A549 (cell line): Measurements from ENCODE around the gene PRR12. TPM values are rescaled to one million over a fixed set of nuclear protein-coding genes. Genes with fewer than 3 reads are reported as not detected.

ENCODE experiments used
- ATAC-seq, 2 experiments: fragments of 200-7000 bp in 1 of 2; fragments of >200 bp in 1 of 2; cut with Nextera tagmentation in 1 of 2; cut with Tn5 transposase in 1 of 2; 3 replicates each; pipeline versions ENCODE4 v1.8.0 to v1.9.1; 2018 to 2020; ENCODE audit warnings: mild to moderate bottlenecking in 1 of 2, moderate library complexity in 1 of 2
- CTCF ChIA-PET: fragments of 300-600 bp; sonication (Branson Sonifier 250); formaldehyde crosslinking; extraction: SDS; loops from one replicate; lab custom pipeline; 2021; ENCODE audit warnings: antibody characterized with exemption, inconsistent platforms; lab: Yijun Ruan, JAX
- POLR2A ChIA-PET: fragments of 350-600 bp; formaldehyde crosslinking; extraction: SDS; loops from one replicate; lab custom pipeline; 2021; ENCODE audit warnings: antibody characterized with exemption, inconsistent platforms; lab: Yijun Ruan, JAX
- DNase-seq, 2 experiments: peaks; one replicate each; pipeline versions ENCODE4 v3.0.0 to v3.0.0-alpha.2; 2011 to 2016; ENCODE audit warnings: low read depth in 1 of 2, low spot score in 1 of 2
- FAIRE-seq: peaks from 2 replicates; lab custom pipeline; 2011; peaks lifted over from hg19 to GRCh38; lab: Jason Lieb, UNC
- H3K27ac ChIP-seq, 2 experiments: fragments of >200 bp; sonication (Bioruptor Twin); formaldehyde crosslinking; 3 replicates each; pipeline ENCODE4 v1.5.1; 2016 to 2017
- H3K4me1 ChIP-seq: fragments of >200 bp; sonication (Bioruptor Twin); formaldehyde crosslinking; 3 replicates; pipeline ENCODE4 v1.6.1; 2016
- H3K4me2 ChIP-seq: fragments of >200 bp; sonication (Bioruptor Twin); formaldehyde crosslinking; 3 replicates; pipeline ENCODE4 v1.6.1; 2016
- H3K4me3 ChIP-seq: fragments of >200 bp; sonication (Bioruptor Twin); formaldehyde crosslinking; 3 replicates; pipeline ENCODE4 v1.5.1; 2016
- H3K9me3 ChIP-seq: fragments of >200 bp; sonication (Bioruptor Twin); formaldehyde crosslinking; 3 replicates; pipeline ENCODE4 v1.6.1; 2016
- ATOH8 ChIP-seq: fragments of 250-450 bp; sonication (Bioruptor Pico); IDR thresholded peaks from 2 replicates; pipeline ENCODE4 v1.5.0; 2020; ENCODE audit warnings: low read depth, mild to moderate bottlenecking, moderate library complexity
- BCL3 ChIP-seq: fragments of >200 bp; sonication (Bioruptor Twin); formaldehyde crosslinking; IDR thresholded peaks from 3 replicates; pipeline ENCODE4 v1.6.1; 2016
- CBX8 ChIP-seq: fragments of 200-600 bp; sonication (generic); IDR thresholded peaks from 2 replicates; pipeline ENCODE4 v1.6.1; 2016
- CHD2 ChIP-seq: fragments of 150-350 bp; IDR thresholded peaks from 2 replicates; pipeline ENCODE4 v1.6.1; 2014; ENCODE audit warnings: low read length; ENCODE audit not compliant: partially characterized antibody
- CTCF ChIP-seq: fragments of >200 bp; sonication (Bioruptor Twin); formaldehyde crosslinking; IDR thresholded peaks from 3 replicates; pipeline ENCODE4 v1.5.1; 2016
- E2F6 ChIP-seq: IDR thresholded peaks from 2 replicates; pipeline ENCODE4 v1.6.1; 2012; ENCODE audit warnings: low read depth, borderline replicate concordance
- EHF ChIP-seq: fragments of 250-450 bp; sonication (Bioruptor Pico); IDR thresholded peaks from 2 replicates; pipeline ENCODE4 v1.5.0; 2020; ENCODE audit warnings: mild to moderate bottlenecking
- ELK1 ChIP-seq: fragments of 150-350 bp; IDR thresholded peaks from 2 replicates; pipeline ENCODE4 v1.6.1; 2014; ENCODE audit warnings: low read depth, mild to moderate bottlenecking, low read length
- ESRRA ChIP-seq: fragments of 150-350 bp; IDR thresholded peaks from 2 replicates; pipeline ENCODE4 v1.6.1; 2014; ENCODE audit warnings: mild to moderate bottlenecking, low read length, borderline replicate concordance
- HOXB5 ChIP-seq: fragments of 250-450 bp; sonication (Bioruptor Pico); IDR thresholded peaks from 2 replicates; pipeline ENCODE4 v1.5.0; 2020; ENCODE audit warnings: mild to moderate bottlenecking, moderate library complexity
- KDM1A ChIP-seq: fragments of 200-600 bp; sonication (generic); IDR thresholded peaks from 2 replicates; pipeline ENCODE4 v1.6.1; 2016; ENCODE audit warnings: low read depth, mild to moderate bottlenecking
- KDM5A ChIP-seq: fragments of 200-600 bp; sonication (generic); IDR thresholded peaks from 2 replicates; pipeline ENCODE4 v1.6.1; 2016; ENCODE audit warnings: antibody characterized with exemption, mild to moderate bottlenecking
- MAFK ChIP-seq: fragments of 450-650 bp; IDR thresholded peaks from 2 replicates; pipeline ENCODE4 v1.6.1; 2014; ENCODE audit not compliant: partially characterized antibody
- MYC ChIP-seq: IDR thresholded peaks from 2 replicates; pipeline ENCODE4 v1.6.1; 2012; ENCODE audit warnings: mild to moderate bottlenecking, inconsistent platforms, low read length, improper control_type of control experiment, borderline replicate concordance
- NR3C1 ChIP-seq: fragments of >200 bp; sonication (Bioruptor Twin); formaldehyde crosslinking; IDR thresholded peaks from 3 replicates; pipeline ENCODE4 v1.6.1; 2017
- POLR2AphosphoS2 ChIP-seq: conservative IDR thresholded peaks from 2 replicates; pipeline ENCODE4 v1.6.1; 2012; ENCODE audit warnings: low read length, improper control_type of control experiment, inconsistent platforms
- RAD21 ChIP-seq, 2 experiments: fragments of >200 bp in 1 of 2; sonication (Bioruptor Twin) in 1 of 2; formaldehyde crosslinking in 1 of 2; IDR thresholded peaks in 1 of 2; conservative IDR thresholded peaks in 1 of 2; 2 replicates in 1 of 2; 3 replicates in 1 of 2; pipeline ENCODE4 v1.6.1; 2012 to 2018; ENCODE audit warnings: inconsistent platforms in 1 of 2
- RARB ChIP-seq: fragments of 250-450 bp; sonication (Bioruptor Pico); IDR thresholded peaks from 2 replicates; pipeline ENCODE4 v1.8.0; 2021; ENCODE audit warnings: mild to moderate bottlenecking, moderate library complexity
- RFX5 ChIP-seq: fragments of 450-650 bp; IDR thresholded peaks from 2 replicates; pipeline ENCODE4 v1.7.1; 2014; ENCODE audit warnings: antibody characterized with exemption, mild to moderate bottlenecking, moderate library complexity
- ZNF302 ChIP-seq: fragments of 250-450 bp; sonication (Bioruptor Pico); IDR thresholded peaks from 2 replicates; pipeline ENCODE4 v1.9.0; 2021; ENCODE audit warnings: inconsistent platforms, mild to moderate bottlenecking, moderate library complexity
- WGBS: methylation state at CpG from one replicate; pipeline ENCODE4 v1.1.6; 2017; ENCODE audit errors: missing lambda C conversion rate; 5-methylcytosine and 5-hydroxymethylcytosine counted together
- polyA plus RNA-seq, 4 experiments: library from polyadenylated mRNA; depleted of rRNA in 3 of 4; stranded (reverse); fragments of >200 nt; fragmentation: RNase III in 1 of 4; extraction: RNeasy Plus Mini Kit Qiagen cat#74134 plus additional on column Dnase treatment in 1 of 4; gene quantifications; 2 replicates in 3 of 4; 3 replicates in 1 of 4; pipeline ENCODE4 v1.2.3, GENCODE V29; 2011 to 2017

The PRR12 gene
- polyA plus RNA-seq, 2 of the 4 experiments (the other 2 are of a cell fraction): 0.78 to 15.6 TPM

GRCh38 chr19:49551531-49551930 lies 39.5 kb upstream of the PRR12 start:
- POLR2A ChIA-PET: no interaction called here
- 95% methylated on average over 7 of the region's 7 CpGs for WGBS
- no peaks in the 10 kb centered on the region for H3K9me3 ChIP-seq
- no peak for DNase-seq
- H3K27ac ChIP-seq: no peak overlapping the region
- H3K4me1 ChIP-seq: peaks cover 3% of the 10 kb centered on the region; the same call in 2 of the 3 replicates
- TF ChIP-seq CTCF (no peak), POLR2AphosphoS2 (no peak), ELK1 (no peak), EHF (no peak), NR3C1 (no peak), MYC (no peak), ZNF302 (CRISPR knock-in tag) (no peak)
- CTCF ChIA-PET: interaction anchor here (1.0 to 19.1 kb wide), 8 partner anchors 8 to 78 kb away, joined by 3 to 426 read pairs (median 6); partner anchors contain the start of genes FLT3LG, NOSIP, PRRG2 and RCN3
- ATAC-seq: no peak
- no peak for FAIRE-seq
- no peak overlapping the region for H3K4me3 ChIP-seq
- H3K4me2 ChIP-seq: no peak overlapping the region

GRCh38 chr19:49552749-49553148 lies 38.2 kb upstream of the PRR12 start:
- Histone ChIP-seq H3K4me2 (no peak overlapping the region), H3K9me3 (no peaks in the 10 kb centered on the region), H3K4me3 (no peak overlapping the region), H3K4me1 (no peaks in the 10 kb centered on the region; the same call in 1 of the 3 replicates), H3K27ac (no peak overlapping the region)
- POLR2A ChIA-PET: no interaction called here
- TF ChIP-seq ESRRA: no peak
- TF ChIP-seq CHD2: no peak
- TF ChIP-seq ZNF302 (CRISPR knock-in tag): no peak
- TF ChIP-seq E2F6: no peak
- no peak for TF ChIP-seq ATOH8 (CRISPR knock-in tag)
- TF ChIP-seq RAD21 (conservative IDR thresholded peaks at IDR 0.05 in 1 of 2, IDR thresholded peaks at IDR 0.05 in 1 of 2): no peak
- TF ChIP-seq CTCF: no peak
- TF ChIP-seq HOXB5: no peak
- TF ChIP-seq BCL3: no peak
- no peak for TF ChIP-seq KDM5A
- no peak for TF ChIP-seq KDM1A
- TF ChIP-seq RARB (CRISPR knock-in tag): no peak
- TF ChIP-seq MAFK: no peak
- no peak for TF ChIP-seq CBX8
- TF ChIP-seq RFX5: no peak
- WGBS: 94% methylated on average over 11 of the region's 11 CpGs
- CTCF ChIA-PET: interaction anchor here (0.6 to 19.1 kb wide), 5 partner anchors 9 to 85 kb away, joined by 3 to 426 read pairs (median 8); partner anchors contain the start of genes NOSIP and PRRG2
- no peak for FAIRE-seq
- no peak for DNase-seq
- no peak for ATAC-seq
